ENCODE data around the gene ZNF408. TPM values are rescaled to one million over a fixed set of nuclear protein-coding genes. Genes with fewer than 3 reads are reported as not detected.

The ZNF408 gene
- total RNA-seq, 1 experiment from 2014 or later: 19.8 TPM

- no peak for ATAC-seq
- POLR2A ChIA-PET: no interaction called here
- in situ Hi-C loops (cut with HindIII; ENCODE audit: low pct_unique_long_range_greater_than_20kb, low sequenced_read_pairs): no loop called here
These were observed 35.5 kb upstream of the ZNF408 start for GRCh38 chr11:46665356-46665755.

GRCh38 chr11:46666516-46666915 is 34.3 kb upstream of the ZNF408 start:
- no TSS peak for BruUV-seq (replicated peaks)
- CTCF ChIA-PET: no interaction called here
- no peaks in the 10 kb centered on the region for H3K9me3 ChIP-seq (ENCODE audit: control insufficient read depth, insufficient read depth, low read depth, low read length)
- H3K27me3 ChIP-seq (ENCODE audit: control insufficient read depth, insufficient read depth, low read length): no peaks in the 10 kb centered on the region
- no peak for ATAC-seq
- POLR2A ChIA-PET: interaction anchor here (0.6 kb wide), 1 partner anchor 14 kb away, joined by 3 read pairs; no protein-coding TSS in a partner anchor
- in situ Hi-C loops (cut with HindIII; ENCODE audit: low pct_unique_long_range_greater_than_20kb, low sequenced_read_pairs): no loop called here
- DNase-seq (ENCODE audit: low read depth, low spot score): no peak
- intact Hi-C loops (cut with micrococcal nuclease; ENCODE audit: unreplicated experiment): no loop called here
- no peak overlapping the region for H3K4me3 ChIP-seq (ENCODE audit: low read depth in 2 of 2, low read length in 2 of 2)
- no peaks in the 10 kb centered on the region for H3K4me1 ChIP-seq (ENCODE audit: control insufficient read depth, insufficient read depth, low read length)
- no peak for TF ChIP-seq CTCF (IDR thresholded peaks at IDR 0.05)
- TF ChIP-seq TCF7L2 (IDR thresholded peaks at IDR 0.05; ENCODE audit: low read depth, low read length): no peak
- no peak for TF ChIP-seq SIN3A (IDR thresholded peaks at IDR 0.05; ENCODE audit: borderline replicate concordance, insufficient read depth, low read depth, low read length)
- no peak for TF ChIP-seq POLR2AphosphoS5 (IDR thresholded peaks at IDR 0.05; ENCODE audit: low read depth, low read length)
- TF ChIP-seq REST (IDR thresholded peaks at IDR 0.05; ENCODE audit: insufficient read depth in 1 of 2, low read depth in 2 of 2, low read length in 1 of 2): no peak
- H3K36me3 ChIP-seq (ENCODE audit: control insufficient read depth, insufficient read depth, low read length): peaks cover 9% of the 10 kb centered on the region
- H3K27ac ChIP-seq (ENCODE audit: low read length): no peak overlapping the region

More at GRCh38 chr11:46665356-46665755, 35.5 kb upstream of the ZNF408 start:
- CTCF ChIA-PET: no interaction called here
- TF ChIP-seq SIN3A (IDR thresholded peaks at IDR 0.05; ENCODE audit: borderline replicate concordance, insufficient read depth, low read depth, low read length) (no peak), TCF7L2 (IDR thresholded peaks at IDR 0.05; ENCODE audit: low read depth, low read length) (no peak)
- intact Hi-C loops (cut with micrococcal nuclease; ENCODE audit: unreplicated experiment): no loop called here
- no peak overlapping the region for H3K4me3 ChIP-seq (ENCODE audit: low read depth in 2 of 2, low read length in 2 of 2)
- no peaks in the 10 kb centered on the region for H3K4me1 ChIP-seq (ENCODE audit: control insufficient read depth, insufficient read depth, low read length)
- no TSS peak for BruUV-seq (replicated peaks)
- DNase-seq (ENCODE audit: low read depth, low spot score): no peak
- H3K27ac ChIP-seq (ENCODE audit: low read length): no peak overlapping the region
- peaks cover 9% of the 10 kb centered on the region for H3K36me3 ChIP-seq (ENCODE audit: control insufficient read depth, insufficient read depth, low read length)
- H3K27me3 ChIP-seq (ENCODE audit: control insufficient read depth, insufficient read depth, low read length): no peaks in the 10 kb centered on the region
- H3K9me3 ChIP-seq (ENCODE audit: control insufficient read depth, insufficient read depth, low read depth, low read length): no peaks in the 10 kb centered on the region

- ChIA-PET CTCF (no interaction called here), POLR2A (no interaction called here)
- no TSS peak for BruUV-seq (replicated peaks)
- H3K27ac ChIP-seq (ENCODE audit: low read length): no peak overlapping the region
- TF ChIP-seq REST (IDR thresholded peaks at IDR 0.05; ENCODE audit: insufficient read depth in 1 of 2, low read depth in 2 of 2, low read length in 1 of 2): no peak
- TF ChIP-seq SIN3A (IDR thresholded peaks at IDR 0.05; ENCODE audit: borderline replicate concordance, insufficient read depth, low read depth, low read length): no peak
- no peak for TF ChIP-seq CTCF (IDR thresholded peaks at IDR 0.05)
- TF ChIP-seq TCF7L2 (IDR thresholded peaks at IDR 0.05; ENCODE audit: low read depth, low read length): no peak
- TF ChIP-seq POLR2AphosphoS5 (IDR thresholded peaks at IDR 0.05; ENCODE audit: low read depth, low read length): no peak
- no peaks in the 10 kb centered on the region for H3K9me3 ChIP-seq (ENCODE audit: control insufficient read depth, insufficient read depth, low read depth, low read length)
- H3K4me1 ChIP-seq (ENCODE audit: control insufficient read depth, insufficient read depth, low read length): no peaks in the 10 kb centered on the region
- in situ Hi-C loops (cut with HindIII; ENCODE audit: low pct_unique_long_range_greater_than_20kb, low sequenced_read_pairs): no loop called here
- peaks cover 9% of the 10 kb centered on the region for H3K36me3 ChIP-seq (ENCODE audit: control insufficient read depth, insufficient read depth, low read length)
- DNase-seq (ENCODE audit: low read depth, low spot score) (no peak), ATAC-seq (no peak)
- no peak overlapping the region for H3K4me3 ChIP-seq (ENCODE audit: low read depth in 2 of 2, low read length in 2 of 2)
- H3K27me3 ChIP-seq (ENCODE audit: control insufficient read depth, insufficient read depth, low read length): no peaks in the 10 kb centered on the region
- intact Hi-C loops (cut with micrococcal nuclease; ENCODE audit: unreplicated experiment): no loop called here
These were observed 33.8 kb upstream of the ZNF408 start for GRCh38 chr11:46667043-46667481.

All from Panc1 (cell line).